Measurements from ENCODE around the gene OPRL1.

DNA sequence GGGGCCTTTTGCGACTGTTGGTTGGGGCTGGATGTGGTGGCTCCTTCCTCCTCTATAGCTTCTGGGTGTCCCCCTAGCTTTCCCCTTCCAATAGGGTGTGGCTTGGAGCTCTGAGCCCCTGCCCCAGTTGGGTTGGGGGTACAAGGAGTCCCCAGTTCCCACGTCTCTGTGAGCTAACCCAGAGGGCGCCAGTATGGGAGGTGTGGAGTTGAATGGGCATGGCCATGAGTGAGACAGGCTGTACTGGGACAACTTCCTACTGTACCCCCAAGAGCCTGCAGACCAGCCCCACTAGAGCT lies 42.7 kb upstream of the OPRL1 start:
- no peak for TF ChIP-seq POLR2A (IDR thresholded peaks at IDR 0.05)
- TF ChIP-seq CTCF (IDR thresholded peaks at IDR 0.05), result no peak

Measured in esophagus squamous epithelium (tissue), 4 donors.